HG02938 (cell line): ENCODE measurements around the gene ATP23.

ENCODE experiments used
- ATAC-seq: cut with Tn5 transposase; IDR thresholded peaks from one replicate; pipeline ENCODE4 v1.9.1; 2021; ENCODE audit warnings: mild to moderate bottlenecking, moderate library complexity; ENCODE audit not compliant: unreplicated experiment

ATP23 gene

DNA sequence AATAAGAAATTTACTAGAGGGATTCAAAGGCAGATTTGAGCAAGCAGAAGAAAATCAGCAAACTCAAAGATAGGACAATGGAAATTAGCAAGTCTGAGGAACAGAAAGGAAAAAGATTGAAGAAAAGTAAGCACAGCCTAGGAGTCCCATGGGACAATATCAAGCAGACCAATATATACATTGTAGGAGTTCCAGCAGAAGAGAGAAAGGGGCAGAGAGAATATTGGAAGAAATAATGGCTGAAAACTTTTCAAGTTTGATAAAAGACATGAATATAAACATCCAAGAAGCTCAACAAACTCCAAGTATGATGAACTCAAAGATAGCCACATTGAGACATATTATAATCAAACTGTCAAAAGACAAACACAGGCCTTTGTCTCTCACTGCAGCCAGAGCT lies 25.2 kb downstream of the ATP23 start:
- ATAC-seq: no peak

DNA sequence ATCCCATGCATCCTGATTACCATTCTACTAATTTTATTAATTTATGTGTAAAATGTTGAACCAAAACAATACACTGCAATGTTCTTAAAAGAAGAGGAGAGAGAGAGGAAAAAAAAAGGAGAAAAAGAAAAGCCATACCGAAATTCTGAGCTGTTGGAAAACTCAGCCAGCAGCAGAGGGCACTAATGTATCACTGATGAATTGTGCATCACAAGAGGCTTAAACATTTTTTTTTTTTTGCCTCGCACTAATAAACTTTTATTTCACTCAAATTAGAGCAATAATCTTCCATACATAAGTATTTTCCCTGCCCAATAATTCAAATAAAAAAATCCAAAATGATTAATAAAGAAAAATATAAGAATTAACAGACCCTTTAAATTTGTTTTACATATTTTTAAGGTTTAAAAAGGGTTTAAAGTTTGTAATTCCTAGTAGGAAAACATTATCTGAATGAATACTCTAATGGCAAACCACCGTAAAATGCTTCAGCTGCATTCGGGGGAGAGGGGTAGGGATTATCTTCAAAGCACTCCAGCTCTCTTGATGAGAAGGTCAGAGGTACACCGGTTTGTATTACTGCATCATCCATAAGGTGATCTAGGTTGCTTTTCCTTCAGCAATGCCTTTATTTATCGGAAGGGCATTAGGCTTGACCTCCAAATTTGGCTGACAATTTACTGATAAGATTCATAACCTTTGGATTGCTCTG lies 41.9 kb downstream of the ATP23 start:
- no peak for ATAC-seq

DNA sequence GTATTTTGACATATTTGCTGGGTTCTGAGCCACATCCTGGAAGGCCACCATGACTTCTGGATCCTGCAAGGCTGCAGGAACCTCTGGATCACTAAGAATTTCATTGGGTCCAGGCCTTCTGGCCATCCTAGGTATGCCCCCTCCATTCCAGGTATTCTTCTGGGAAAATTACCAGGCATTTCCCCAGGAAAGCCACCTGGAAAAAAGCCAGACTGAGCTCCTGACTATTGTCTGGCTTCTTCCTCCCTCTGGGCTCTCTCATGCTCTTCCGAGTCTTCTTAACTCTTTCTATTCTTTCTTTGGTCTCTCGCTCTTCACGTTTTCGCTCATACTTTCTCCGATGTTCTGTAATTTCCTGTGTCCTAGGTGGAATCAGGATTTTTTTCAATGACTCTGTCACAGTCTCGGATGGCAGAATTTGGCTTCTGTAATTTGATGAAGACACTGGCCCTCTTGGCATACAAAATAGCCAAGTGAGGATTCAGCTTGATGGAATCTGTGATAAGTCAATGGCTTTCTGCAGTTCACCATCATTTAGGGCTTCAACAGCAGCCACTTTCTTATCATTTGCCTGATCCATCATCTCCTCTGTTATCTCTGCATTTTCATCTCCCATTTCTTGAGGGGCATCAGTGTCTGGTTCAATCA lies 42.6 kb downstream of the ATP23 start:
- no peak for ATAC-seq

DNA sequence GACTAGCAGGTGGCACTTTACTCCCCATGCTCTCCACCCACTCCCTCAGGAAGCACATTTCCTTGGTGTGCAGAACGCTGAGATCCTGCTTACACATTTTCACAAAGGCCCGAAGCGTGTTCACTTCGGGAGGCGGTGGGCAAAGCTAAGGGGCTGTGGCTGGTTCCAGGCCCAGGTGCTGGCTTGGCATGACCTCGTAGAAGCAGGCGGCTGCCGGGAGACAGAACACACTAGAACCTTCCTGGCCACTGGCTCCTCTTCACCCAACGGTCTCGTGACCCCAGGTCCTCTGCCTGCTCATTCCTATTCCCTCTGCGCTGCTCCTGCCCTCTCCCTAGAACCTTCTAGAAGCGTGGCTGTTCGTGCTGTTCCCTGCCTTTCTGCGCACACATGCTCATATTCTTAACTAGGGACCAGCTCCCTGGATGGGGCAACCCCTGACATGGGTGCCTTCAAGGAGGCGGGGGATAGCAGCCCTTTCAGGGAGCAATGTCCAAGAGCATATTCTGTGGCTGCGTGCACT lies 43.3 kb downstream of the ATP23 start:
- no peak for ATAC-seq

DNA sequence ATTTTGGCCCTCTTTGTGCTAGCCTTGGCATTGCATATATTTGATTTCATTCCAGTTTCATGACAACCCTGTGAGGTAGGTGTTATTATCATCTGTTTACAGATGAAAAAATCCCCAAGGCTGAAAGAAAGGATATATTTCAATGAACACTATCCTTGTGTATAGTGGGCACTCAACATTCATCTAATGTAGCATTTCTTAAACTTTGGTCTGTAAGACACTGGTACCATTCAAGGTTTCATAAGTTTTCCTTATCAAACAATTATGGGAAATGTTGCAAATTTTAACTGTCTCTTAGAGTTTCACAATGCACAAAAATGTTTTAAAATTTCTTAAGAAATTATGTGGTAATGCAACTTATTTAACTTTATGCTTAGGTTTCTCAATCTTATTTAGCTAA lies 44.3 kb downstream of the ATP23 start:
- no peak for ATAC-seq

DNA sequence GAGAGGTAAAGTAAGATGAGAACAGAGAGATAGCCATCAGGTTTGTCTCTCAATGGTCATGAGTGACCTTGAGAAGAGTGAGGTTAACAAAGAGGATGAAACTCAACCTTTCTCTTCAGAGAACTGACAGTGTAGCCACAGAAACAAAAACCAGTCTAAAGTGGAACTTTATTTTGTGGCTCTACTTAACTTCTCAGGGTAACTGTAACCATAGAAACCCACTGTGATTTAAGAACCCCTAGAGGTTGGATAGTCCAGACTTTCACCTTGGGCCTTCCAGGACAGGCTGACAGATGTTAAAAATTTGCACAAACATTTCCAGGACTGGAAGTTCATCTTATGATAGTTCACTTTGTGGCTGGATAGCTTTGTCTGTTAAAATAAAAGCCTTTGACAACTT lies 48.5 kb downstream of the ATP23 start:
- ATAC-seq: no peak

DNA sequence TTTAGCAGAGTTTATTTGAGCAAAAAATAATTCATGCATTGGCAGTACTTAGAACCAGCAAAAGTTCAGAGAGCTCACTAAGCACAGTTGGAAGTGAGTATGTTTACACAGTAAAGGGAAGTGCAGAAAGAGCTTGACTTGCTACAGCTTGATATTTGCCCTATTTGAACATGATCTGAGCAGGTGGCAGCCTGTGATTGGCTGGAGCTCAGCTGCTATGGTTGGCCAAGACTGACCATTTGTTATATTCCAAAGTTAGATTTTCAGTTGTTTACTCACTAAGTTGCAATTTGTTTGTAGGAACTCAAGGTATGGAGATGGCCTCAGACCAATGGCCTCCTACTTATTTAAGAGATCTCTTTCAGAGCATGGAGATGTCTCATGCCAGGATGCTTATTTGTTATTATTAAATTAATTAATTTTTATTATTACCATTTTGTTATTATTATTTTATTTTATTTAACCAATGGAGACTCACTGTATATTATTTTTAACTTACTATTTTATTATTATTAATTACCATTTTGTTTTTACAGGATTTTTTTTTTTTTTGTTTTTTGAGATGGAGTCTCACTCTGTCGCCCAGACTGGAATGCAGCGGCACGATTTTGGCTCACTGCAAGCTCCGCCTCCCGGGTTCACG lies 49.0 kb downstream of the ATP23 start:
- ATAC-seq: no peak

DNA sequence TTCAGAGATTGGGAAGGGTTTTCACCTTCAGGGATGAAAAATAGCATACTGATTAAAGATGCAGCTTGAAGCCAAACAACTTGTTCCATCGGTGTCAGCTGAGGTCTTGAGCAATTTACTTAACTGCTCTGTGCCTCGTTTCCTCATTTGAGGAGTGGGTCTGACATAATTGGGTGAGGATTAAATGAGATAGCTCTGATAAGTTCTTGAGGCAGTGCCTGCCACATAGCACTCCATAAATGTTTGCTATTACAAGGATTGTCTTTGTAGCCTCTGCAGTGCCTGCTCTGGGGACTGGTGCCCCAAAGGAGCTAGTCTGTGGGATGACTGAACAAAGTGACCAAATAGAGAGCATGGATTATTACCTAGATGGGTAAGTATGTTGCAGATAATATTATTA lies 50.6 kb downstream of the ATP23 start:
- no peak for ATAC-seq

DNA sequence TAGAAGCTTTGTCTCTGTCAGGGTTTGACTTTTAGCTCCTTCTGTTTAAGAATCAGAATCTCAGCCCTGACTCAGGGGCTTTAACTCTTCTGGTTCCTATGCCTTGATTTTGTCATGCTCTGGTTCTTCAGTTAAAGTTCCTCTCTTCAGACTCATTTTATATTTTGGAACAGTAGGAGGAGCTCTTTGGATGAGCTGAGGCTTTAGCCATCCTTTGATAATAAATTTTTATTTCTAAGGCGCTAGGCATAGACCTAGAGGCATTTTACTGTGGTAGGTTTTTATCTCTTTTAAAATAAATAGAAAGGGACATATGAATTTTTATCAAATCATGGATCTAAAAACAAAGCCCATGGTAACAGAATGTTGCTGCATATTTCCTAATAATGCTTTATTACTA lies 51.7 kb downstream of the ATP23 start:
- ATAC-seq: no peak

DNA sequence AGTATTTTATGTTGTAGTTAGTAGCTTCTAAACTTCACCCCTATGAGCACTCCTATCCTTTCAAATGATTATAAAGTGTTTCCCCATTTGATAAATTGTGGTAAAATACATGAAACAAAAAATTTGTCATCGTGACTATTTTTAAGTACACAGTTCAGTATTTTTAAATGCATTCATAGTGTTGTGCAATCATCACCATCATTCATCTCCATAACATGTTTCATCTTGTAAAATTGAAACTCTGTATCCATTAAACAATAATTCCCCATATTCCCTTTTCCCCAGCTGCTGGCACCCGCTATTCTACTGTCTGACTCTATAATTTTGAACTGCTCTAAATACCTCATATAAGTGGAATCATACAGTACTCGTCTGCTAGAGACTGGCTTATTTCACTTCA lies 52.5 kb downstream of the ATP23 start:
- no peak for ATAC-seq

DNA sequence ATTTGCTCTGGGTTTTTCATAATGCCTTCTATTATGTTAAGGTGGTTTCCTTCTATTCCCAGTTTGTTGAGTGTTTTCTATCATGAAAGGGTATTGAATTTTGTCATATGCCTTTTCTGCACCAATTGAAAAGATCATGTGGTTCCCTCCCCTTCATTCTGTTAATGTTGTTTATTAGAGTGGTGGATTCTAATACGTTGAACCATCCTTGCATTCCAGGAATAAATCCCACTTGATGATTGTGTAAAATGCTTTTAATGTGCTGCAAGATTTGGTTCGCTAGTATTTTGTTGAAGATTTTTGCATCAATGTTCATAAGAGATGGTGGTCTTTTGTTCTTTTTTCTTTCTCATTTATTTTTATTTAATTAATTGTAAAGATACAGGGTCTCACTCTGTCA lies 55.2 kb downstream of the ATP23 start:
- ATAC-seq: no peak

DNA sequence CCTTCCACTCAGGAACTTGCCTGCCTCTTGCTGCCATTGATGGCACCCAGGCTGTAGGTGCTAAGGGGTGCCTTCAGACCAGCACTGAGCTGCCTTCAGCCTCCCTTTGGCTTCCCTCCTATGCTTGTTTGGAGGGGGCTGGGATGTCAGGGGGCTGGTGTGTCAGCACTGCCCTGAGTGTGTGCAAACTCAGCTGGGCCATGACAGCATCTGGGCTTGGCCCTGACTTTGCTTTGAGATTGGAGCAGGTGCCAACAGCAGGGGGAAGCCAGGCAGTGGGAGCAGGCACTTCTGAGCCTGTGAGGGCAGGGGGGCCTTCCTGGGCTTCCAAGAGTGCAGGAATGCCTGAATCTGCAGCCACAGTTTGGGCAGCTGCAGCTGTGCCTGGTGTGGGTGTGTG lies 56.9 kb downstream of the ATP23 start:
- ATAC-seq: no peak

DNA sequence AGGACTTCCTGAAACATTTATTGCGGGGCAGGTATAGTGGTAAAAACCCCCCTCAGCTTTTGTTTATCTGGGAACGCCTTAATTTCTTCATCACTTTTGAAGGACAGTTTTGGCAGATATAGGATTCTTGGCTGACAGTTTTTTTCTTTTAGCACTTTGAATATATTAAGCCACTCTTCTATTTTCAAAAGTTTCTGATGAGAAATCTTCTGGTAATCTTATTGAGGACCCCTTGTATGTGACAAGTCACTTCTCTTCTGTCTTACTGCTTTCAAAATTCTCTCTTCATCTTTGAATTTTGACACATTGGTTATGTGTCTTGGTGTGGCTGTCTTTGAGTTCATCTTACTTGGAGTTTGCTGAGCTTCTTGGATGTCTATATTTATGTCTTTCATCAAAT lies 59.1 kb downstream of the ATP23 start:
- no peak for ATAC-seq

DNA sequence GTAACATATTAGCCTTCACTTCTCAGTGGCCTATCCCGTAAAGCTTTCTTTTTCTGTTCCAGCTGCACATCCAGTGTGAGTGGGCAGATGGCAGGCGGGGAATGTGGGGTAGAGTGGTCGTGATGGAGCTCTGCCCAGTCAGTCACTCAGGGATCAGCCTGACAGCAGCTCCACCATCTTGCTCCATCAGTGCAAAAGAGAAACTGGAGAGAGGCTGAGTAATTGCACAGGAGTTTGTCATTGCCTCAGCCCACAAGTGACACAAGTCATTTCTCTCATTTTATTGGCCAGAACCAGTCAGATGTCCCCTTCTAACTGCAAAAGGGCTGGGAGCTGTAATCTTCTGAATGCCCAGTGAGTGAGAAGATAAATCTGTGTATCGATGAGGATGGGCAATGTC lies 66.5 kb downstream of the ATP23 start:
- ATAC-seq: no peak

DNA sequence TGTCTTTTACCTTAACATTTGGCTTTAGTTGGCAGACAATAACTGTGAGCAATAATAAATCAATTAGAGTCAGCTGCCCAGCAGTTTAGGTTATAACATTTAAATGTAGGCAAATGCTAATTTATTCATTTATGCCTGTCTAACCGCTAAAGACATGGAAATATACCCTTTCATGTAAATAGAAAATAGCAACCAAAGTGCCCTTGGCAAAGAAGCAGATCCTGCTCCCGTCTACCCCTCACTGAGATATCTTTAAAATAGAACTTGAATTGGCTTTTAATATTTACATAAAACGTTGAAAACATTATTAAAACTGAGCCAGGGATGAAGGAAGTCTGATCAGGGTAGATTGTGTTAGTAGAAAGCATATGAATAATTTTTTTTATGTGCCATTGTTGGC lies 67.3 kb downstream of the ATP23 start:
- no peak for ATAC-seq
